HFFc6 (cell line): Measurements from ENCODE around the gene MYADM. TPM values are rescaled to one million over a fixed set of nuclear protein-coding genes. Genes with fewer than 3 reads are reported as not detected.

Experiments
- DNase-seq: peaks from one replicate; pipeline ENCODE4 v3.0.0-alpha.2; 2018
- H3K27ac Mint-ChIP-seq: 2 replicates; pipeline ENCODE4 v1.8.0; 2020; ENCODE audit warnings: mild to moderate bottlenecking, mixed read lengths
- H3K27me3 Mint-ChIP-seq: 2 replicates; pipeline ENCODE4 v1.8.0; 2021; ENCODE audit warnings: mild to moderate bottlenecking, moderate library complexity, mixed read lengths; ENCODE audit not compliant: insufficient read depth
- H3K36me3 Mint-ChIP-seq: 2 replicates; pipeline ENCODE4 v1.8.0; 2021; ENCODE audit warnings: low read depth, mixed read lengths
- H3K4me1 Mint-ChIP-seq: 2 replicates; pipeline ENCODE4 v1.8.0; 2020; ENCODE audit warnings: low read depth, mixed read lengths
- H3K4me3 Mint-ChIP-seq: 2 replicates; pipeline ENCODE4 v1.8.0; 2020; ENCODE audit warnings: mild to moderate bottlenecking, moderate library complexity, mixed read lengths
- H3K9me3 Mint-ChIP-seq: 2 replicates; pipeline ENCODE4 v1.8.0; 2020; ENCODE audit warnings: mild to moderate bottlenecking, mixed read lengths
- CTCF ChIP-seq: fragments of 200-600 bp; sonication (generic); IDR thresholded peaks from 2 replicates; pipeline ENCODE4 v1.5.0; 2021; ENCODE audit warnings: antibody characterized with exemption, mild to moderate bottlenecking
- total RNA-seq, 6 experiments: library from RNA; stranded (reverse); fragmentation: NEBNext Ultra II Directional; extraction: Animal tissue kit (Norgen Biotek cat#: 25700); gene quantifications; 2 replicates in 1 of 6; 3 replicates in 5 of 6; pipeline ENCODE4 v1.2.3, GENCODE V29; 2021

MYADM gene
- total RNA-seq, 6 experiments from 2014 or later, result 304 to 350 (median 316) TPM

- H3K4me3 Mint-ChIP-seq, result peak overlapping the region; percentile 88
- no peaks in the 10 kb centered on the region for H3K9me3 Mint-ChIP-seq
- peaks cover 26% of the 10 kb centered on the region for H3K4me1 Mint-ChIP-seq
- no peaks in the 10 kb centered on the region for H3K36me3 Mint-ChIP-seq
- H3K27me3 Mint-ChIP-seq, result peaks cover 55% of the 10 kb centered on the region
- DNase-seq, result peak; percentile 10
- TF ChIP-seq CTCF, result no peak
- no peak overlapping the region; the same call in 1 of the 2 replicates for H3K27ac Mint-ChIP-seq
Measured at GRCh38 chr19:53908106-53908934, 40.6 kb downstream of the MYADM start.

- TF ChIP-seq CTCF, result no peak
- Mint-ChIP-seq H3K4me3 (peak within 1 kb of the TSS; percentile 88), H3K27me3 (peaks cover 53% of the 10 kb centered on the region), H3K36me3 (no peaks in the 10 kb centered on the region), H3K4me1 (peaks cover 26% of the 10 kb centered on the region), H3K9me3 (no peaks in the 10 kb centered on the region), H3K27ac (no peak within 1 kb of the TSS; the same call in 1 of the 2 replicates)
- no peak for DNase-seq
Measured at GRCh38 chr19:53908935-53909415, 41.3 kb downstream of the MYADM start, which contains the start of gene CACNG7. TSS of gene CACNG7 (plus strand) at chr19:53909278. CDS start at chr19:53912832, 3,554 bp downstream.

GRCh38 chr19:53909471-53910169 is 41.9 kb downstream of the MYADM start:
- no peak overlapping the region for H3K27ac Mint-ChIP-seq
- no peak for DNase-seq

GRCh38 chr19:53910170-53910518 is 42.5 kb downstream of the MYADM start:
- no peaks in the 10 kb centered on the region for H3K9me3 Mint-ChIP-seq
- peaks cover 26% of the 10 kb centered on the region for H3K4me1 Mint-ChIP-seq
- H3K4me3 Mint-ChIP-seq, result peak overlapping the region; percentile 17; the same call in 1 of the 2 replicates
- no peaks in the 10 kb centered on the region for H3K36me3 Mint-ChIP-seq
- no peak for TF ChIP-seq CTCF
- no peak overlapping the region for H3K27ac Mint-ChIP-seq
- DNase-seq, result no peak
- H3K27me3 Mint-ChIP-seq, result peaks cover 50% of the 10 kb centered on the region

More at GRCh38 chr19:53909471-53910169, 41.9 kb downstream of the MYADM start:
- Mint-ChIP-seq H3K36me3 (no peaks in the 10 kb centered on the region), H3K4me1 (peaks cover 26% of the 10 kb centered on the region), H3K9me3 (no peaks in the 10 kb centered on the region), H3K4me3 (peak overlapping the region; percentile 17; the same call in 1 of the 2 replicates), H3K27me3 (peaks cover 54% of the 10 kb centered on the region)
- TF ChIP-seq CTCF, result no peak

- peak; percentile 55 for TF ChIP-seq CTCF
- H3K4me3 Mint-ChIP-seq, result no peak overlapping the region
- no peaks in the 10 kb centered on the region for H3K9me3 Mint-ChIP-seq
- no peak for DNase-seq
- H3K36me3 Mint-ChIP-seq, result no peaks in the 10 kb centered on the region
- H3K27me3 Mint-ChIP-seq, result peaks cover 38% of the 10 kb centered on the region
- H3K27ac Mint-ChIP-seq, result no peak overlapping the region
- H3K4me1 Mint-ChIP-seq, result peaks cover 14% of the 10 kb centered on the region
Measured at GRCh38 chr19:53912653-53913052, 45.0 kb downstream of the MYADM start.
